HK-2 (cell line): ENCODE data around the gene CACNA2D3.

Experiments used
- DNase-seq: peaks from one replicate; pipeline ENCODE4 v3.0.0-alpha.2; 2018; ENCODE audit not compliant: unreplicated experiment

Gene CACNA2D3

GRCh38 chr3:55002416-55002930, 880.1 kb downstream of the CACNA2D3 start:
- DNase-seq, result no peak

- DNase-seq, result no peak
Measured at GRCh38 chr3:55006244-55006676, 883.9 kb downstream of the CACNA2D3 start.

GRCh38 chr3:55007971-55008370, 885.6 kb downstream of the CACNA2D3 start:
- DNase-seq, result no peak

GRCh38 chr3:55009372-55009771, 887.0 kb downstream of the CACNA2D3 start:
- no peak for DNase-seq

GRCh38 chr3:55012091-55012490, 889.7 kb downstream of the CACNA2D3 start:
- no peak for DNase-seq

- DNase-seq, result no peak
Measured at GRCh38 chr3:55013145-55013925, 891.0 kb downstream of the CACNA2D3 start.

GRCh38 chr3:55014081-55014480, 891.7 kb downstream of the CACNA2D3 start:
- DNase-seq, result no peak

- DNase-seq, result no peak
Measured at GRCh38 chr3:55014906-55015305, 892.6 kb downstream of the CACNA2D3 start.

- DNase-seq, result no peak
Measured at GRCh38 chr3:55017876-55018275, 895.5 kb downstream of the CACNA2D3 start.

- no peak for DNase-seq
Measured at GRCh38 chr3:55030938-55031337, 908.6 kb downstream of the CACNA2D3 start.

GRCh38 chr3:55036883-55037577, 914.7 kb downstream of the CACNA2D3 start:
- DNase-seq, result no peak

GRCh38 chr3:55042591-55042990, 920.2 kb downstream of the CACNA2D3 start:
- DNase-seq, result no peak

GRCh38 chr3:55044486-55044885, 922.1 kb downstream of the CACNA2D3 start:
- no peak for DNase-seq

- no peak for DNase-seq
Measured at GRCh38 chr3:55059027-55059629, 936.8 kb downstream of the CACNA2D3 start.

GRCh38 chr3:55060896-55061719, 938.8 kb downstream of the CACNA2D3 start:
- no peak for DNase-seq

GRCh38 chr3:55061720-55062034, 939.3 kb downstream of the CACNA2D3 start:
- DNase-seq, result no peak

- no peak for DNase-seq
Measured at GRCh38 chr3:55064164-55064563, 941.8 kb downstream of the CACNA2D3 start.

- DNase-seq, result no peak
Measured at GRCh38 chr3:55065331-55065730, 943.0 kb downstream of the CACNA2D3 start.

GRCh38 chr3:55066551-55067047, 944.2 kb downstream of the CACNA2D3 start:
- DNase-seq, result no peak

- no peak for DNase-seq
Measured at GRCh38 chr3:55069950-55070349, 947.6 kb downstream of the CACNA2D3 start.

GRCh38 chr3:55074796-55075195, 952.4 kb downstream of the CACNA2D3 start:
- no peak for DNase-seq

GRCh38 chr3:55075846-55076245, 953.5 kb downstream of the CACNA2D3 start:
- no peak for DNase-seq
